Loucy (cell line): ENCODE measurements around the gene SNX8.

ENCODE experiments used
- H2AFZ ChIP-seq: fragments of 200-600 bp; sonication (generic); 2 replicates; pipeline ENCODE4 v1.6.0; 2016; ENCODE audit warnings: antibody characterized with exemption, mild to moderate bottlenecking, low read length, moderate library complexity
- H3F3A ChIP-seq: fragments of 200-600 bp; 2 replicates; pipeline ENCODE4 v1.6.0; 2016; ENCODE audit warnings: antibody characterized with exemption, low read depth, mild to moderate bottlenecking
- H3K27me3 ChIP-seq: fragments of 200-600 bp; sonication (generic); 2 replicates; pipeline ENCODE4 v1.6.1; 2014; ENCODE audit warnings: low read length, mild to moderate bottlenecking; ENCODE audit not compliant: insufficient read depth, poor library complexity, severe bottlenecking
- H3K36me3 ChIP-seq: fragments of 200-600 bp; sonication (generic); 2 replicates; pipeline ENCODE4 v1.6.1; 2016; ENCODE audit warnings: low read length; ENCODE audit not compliant: insufficient read depth
- H3K4me1 ChIP-seq: fragments of 200-600 bp; sonication (generic); 2 replicates; pipeline ENCODE4 v1.5.1; 2014; ENCODE audit warnings: low read length, mild to moderate bottlenecking; ENCODE audit not compliant: insufficient read depth, poor library complexity, severe bottlenecking
- H3K4me2 ChIP-seq: fragments of 200-600 bp; sonication (generic); 2 replicates; pipeline ENCODE4 v1.6.0; 2014; ENCODE audit warnings: antibody characterized with exemption, low read length, low read depth, mild to moderate bottlenecking; ENCODE audit not compliant: poor library complexity, severe bottlenecking
- H3K4me3 ChIP-seq: fragments of 200-600 bp; sonication (generic); 2 replicates; pipeline ENCODE4 v1.5.1; 2014; ENCODE audit warnings: low read length, mild to moderate bottlenecking, mixed read lengths; ENCODE audit not compliant: poor library complexity, severe bottlenecking
- H3K79me2 ChIP-seq: fragments of 200-600 bp; sonication (generic); 2 replicates; pipeline ENCODE4 v1.6.1; 2014; ENCODE audit warnings: low read length; ENCODE audit not compliant: insufficient read depth
- H3K9ac ChIP-seq: fragments of 200-600 bp; sonication (generic); 2 replicates; pipeline ENCODE4 v1.6.0; 2014; ENCODE audit warnings: mild to moderate bottlenecking, low read depth, low read length, moderate library complexity; ENCODE audit not compliant: poor library complexity, severe bottlenecking
- H3K9me2 ChIP-seq: fragments of 200-600 bp; sonication (generic); replicated peaks from 2 replicates; pipeline ENCODE4 v1.6.1; 2016; ENCODE audit warnings: low read depth, low read length, mixed read lengths
- H3K9me3 ChIP-seq: fragments of 200-600 bp; sonication (generic); 2 replicates; pipeline ENCODE4 v1.6.1; 2014; ENCODE audit warnings: mild to moderate bottlenecking, antibody characterized with exemption, low read length, low read depth; ENCODE audit not compliant: insufficient read depth
- H4K20me1 ChIP-seq: fragments of 200-600 bp; sonication (generic); 2 replicates; pipeline ENCODE4 v1.6.0; 2014; ENCODE audit warnings: antibody characterized with exemption, low read length, mild to moderate bottlenecking; ENCODE audit not compliant: insufficient read depth, poor library complexity, severe bottlenecking
- EZH2phosphoT487 ChIP-seq: fragments of 200-600 bp; IDR thresholded peaks from 2 replicates; pipeline ENCODE4 v1.6.1; 2018; ENCODE audit warnings: antibody characterized with exemption, mild to moderate bottlenecking, moderate library complexity, borderline replicate concordance
- TF ChIP-seq, protein P1 (sequence below): fragments of 200-600 bp; sonication (generic); conservative IDR thresholded peaks from 2 replicates; pipeline ENCODE4 v1.5.1; 2014; ENCODE audit warnings: mild to moderate bottlenecking, antibody characterized with exemption, low read length

The SNX8 gene

DNA sequence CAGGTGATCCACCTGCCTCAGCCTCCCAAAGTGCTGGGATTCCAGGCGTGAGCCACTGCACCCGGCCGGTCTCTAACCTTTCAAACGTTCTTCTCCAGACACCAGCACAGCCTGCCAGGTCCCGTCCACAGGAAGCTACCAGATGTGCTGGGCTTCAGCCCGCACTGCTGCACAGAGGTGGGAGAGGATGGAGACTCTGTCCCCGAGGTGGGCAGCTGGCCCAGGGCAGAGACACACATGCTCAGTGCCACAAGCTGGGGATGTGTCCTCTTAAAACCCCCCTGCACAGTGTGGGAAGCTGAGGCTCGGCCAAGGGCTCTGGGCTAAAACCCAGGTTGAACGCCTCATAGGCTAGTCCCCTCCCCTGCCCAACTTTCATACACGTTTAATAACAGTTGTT lies 62.9 kb downstream of the SNX8 start:
- peaks cover 49% of the 10 kb centered on the region for H3K4me1 ChIP-seq

GRCh38 chr7:2249744-2250323 lies 64.4 kb downstream of the SNX8 start:
- Histone ChIP-seq H3K27me3 (no peaks in the 10 kb centered on the region), H3K79me2 (peaks cover 52% of the 10 kb centered on the region), H2AFZ (no peak overlapping the region), H3F3A (0 out of 2 replicates have a peak, but pooled peaks cover 3% of the 10 kb centered on the region), H4K20me1 (no peaks in the 10 kb centered on the region), H3K4me1 (peaks cover 65% of the 10 kb centered on the region), H3K4me2 (peak overlapping the region; percentile 89), H3K9me2 (no peaks in the 10 kb centered on the region), H3K4me3 (peak overlapping the region; percentile 71), H3K9me3 (no peaks in the 10 kb centered on the region), H3K36me3 (peaks cover 4% of the 10 kb centered on the region; the same call in 1 of the 2 replicates), H3K9ac (peak overlapping the region; percentile 69)
- TF ChIP-seq, protein P1, sequence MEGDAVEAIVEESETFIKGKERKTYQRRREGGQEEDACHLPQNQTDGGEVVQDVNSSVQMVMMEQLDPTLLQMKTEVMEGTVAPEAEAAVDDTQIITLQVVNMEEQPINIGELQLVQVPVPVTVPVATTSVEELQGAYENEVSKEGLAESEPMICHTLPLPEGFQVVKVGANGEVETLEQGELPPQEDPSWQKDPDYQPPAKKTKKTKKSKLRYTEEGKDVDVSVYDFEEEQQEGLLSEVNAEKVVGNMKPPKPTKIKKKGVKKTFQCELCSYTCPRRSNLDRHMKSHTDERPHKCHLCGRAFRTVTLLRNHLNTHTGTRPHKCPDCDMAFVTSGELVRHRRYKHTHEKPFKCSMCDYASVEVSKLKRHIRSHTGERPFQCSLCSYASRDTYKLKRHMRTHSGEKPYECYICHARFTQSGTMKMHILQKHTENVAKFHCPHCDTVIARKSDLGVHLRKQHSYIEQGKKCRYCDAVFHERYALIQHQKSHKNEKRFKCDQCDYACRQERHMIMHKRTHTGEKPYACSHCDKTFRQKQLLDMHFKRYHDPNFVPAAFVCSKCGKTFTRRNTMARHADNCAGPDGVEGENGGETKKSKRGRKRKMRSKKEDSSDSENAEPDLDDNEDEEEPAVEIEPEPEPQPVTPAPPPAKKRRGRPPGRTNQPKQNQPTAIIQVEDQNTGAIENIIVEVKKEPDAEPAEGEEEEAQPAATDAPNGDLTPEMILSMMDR, result no peak
- TF ChIP-seq EZH2phosphoT487, result no peak

More for the DNA sequence above, 62.9 kb downstream of the SNX8 start:
- Histone ChIP-seq H3K9me3 (no peaks in the 10 kb centered on the region), H4K20me1 (no peaks in the 10 kb centered on the region), H3K79me2 (peaks cover 38% of the 10 kb centered on the region), H2AFZ (no peak overlapping the region), H3K36me3 (peaks cover 4% of the 10 kb centered on the region; the same call in 1 of the 2 replicates), H3K4me2 (peak overlapping the region; percentile 74), H3K9ac (peak overlapping the region; percentile 74), H3K27me3 (no peaks in the 10 kb centered on the region), H3K9me2 (no peaks in the 10 kb centered on the region), H3K4me3 (no peak overlapping the region), H3F3A (0 out of 2 replicates have a peak, but pooled peaks cover 3% of the 10 kb centered on the region)
- TF ChIP-seq EZH2phosphoT487, result no peak
- TF ChIP-seq, protein P1, result no peak

DNA sequence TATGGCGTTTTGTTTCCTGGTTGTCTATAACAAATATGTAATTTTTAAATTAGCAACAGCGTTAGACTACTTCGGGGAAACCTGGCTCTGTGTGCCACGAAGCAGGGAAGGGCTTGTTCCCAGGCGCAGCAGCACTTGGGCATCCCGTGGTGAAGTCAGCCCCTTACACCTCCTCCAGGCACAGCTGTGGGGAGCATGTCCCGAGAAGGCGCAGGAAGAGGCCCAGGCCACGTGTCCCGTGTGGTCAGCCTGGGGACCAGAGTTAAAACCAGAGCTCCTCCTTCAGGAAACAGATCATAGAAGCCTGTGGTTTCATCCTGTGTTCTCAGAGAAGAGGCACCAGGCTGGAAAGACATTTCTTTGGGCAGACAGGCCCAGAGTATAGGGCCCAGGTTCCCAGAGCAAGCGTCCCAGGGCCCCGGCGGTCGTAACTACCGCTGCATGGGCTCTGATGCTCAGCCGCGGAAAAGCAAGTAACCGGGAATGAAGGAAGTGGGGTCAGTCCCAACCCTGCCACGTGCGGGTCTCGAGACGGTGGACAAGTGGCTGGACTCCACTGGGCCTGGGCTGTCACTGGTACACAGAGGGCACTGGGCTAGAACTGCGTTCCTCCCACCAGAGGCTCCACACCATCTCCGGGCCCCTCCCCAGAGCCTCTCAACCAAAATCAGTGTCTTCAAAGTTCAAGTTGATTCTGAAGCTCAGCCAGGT lies 65.1 kb downstream of the SNX8 start:
- Histone ChIP-seq H3K36me3 (peaks cover 4% of the 10 kb centered on the region; the same call in 1 of the 2 replicates), H2AFZ (no peak overlapping the region), H3K9me2 (no peaks in the 10 kb centered on the region), H3K4me2 (peak overlapping the region; percentile 89), H3F3A (0 out of 2 replicates have a peak, but pooled peaks cover 3% of the 10 kb centered on the region), H3K79me2 (peaks cover 58% of the 10 kb centered on the region), H3K9ac (peak overlapping the region; percentile 69), H3K4me1 (peaks cover 71% of the 10 kb centered on the region), H3K4me3 (peak overlapping the region; percentile 71), H4K20me1 (no peaks in the 10 kb centered on the region), H3K27me3 (no peaks in the 10 kb centered on the region), H3K9me3 (no peaks in the 10 kb centered on the region)
- no peak for TF ChIP-seq EZH2phosphoT487
- TF ChIP-seq, protein P1, result 0 out of 2 replicates have a peak, but pooled peaks have one; percentile 16
